IMR-90 (cell line): Measurements from ENCODE around the gene STX18.

ENCODE experiments used
- CEBPB ChIP-seq: IDR thresholded peaks from 2 replicates; pipeline ENCODE4 v1.6.1; 2012; ENCODE audit warnings: low read depth, low read length, improper control_type of control experiment
- FOS ChIP-seq: fragments of 150-350 bp; IDR thresholded peaks from 2 replicates; pipeline ENCODE4 v1.6.1; 2016; ENCODE audit warnings: low read depth, low read length
- MAFK ChIP-seq: IDR thresholded peaks from 2 replicates; pipeline ENCODE4 v1.6.1; 2012; ENCODE audit warnings: low read depth, low read length, improper control_type of control experiment
- MAZ ChIP-seq: IDR thresholded peaks from 2 replicates; pipeline ENCODE4 v1.6.1; 2012; ENCODE audit warnings: low read depth, mild to moderate bottlenecking, low read length, improper control_type of control experiment, moderate library complexity, borderline replicate concordance
- MXI1 ChIP-seq: IDR thresholded peaks from 2 replicates; pipeline ENCODE4 v1.6.1; 2012; ENCODE audit warnings: low read depth, mild to moderate bottlenecking, low read length, moderate library complexity, borderline replicate concordance
- NFE2L2 ChIP-seq: fragments of 150-350 bp; IDR thresholded peaks from 2 replicates; pipeline ENCODE4 v1.6.1; 2016; ENCODE audit warnings: low read depth, mild to moderate bottlenecking, low read length
- POLR2A ChIP-seq: IDR thresholded peaks from 2 replicates; pipeline ENCODE4 v1.6.1; 2012; ENCODE audit warnings: mild to moderate bottlenecking, low read depth, low read length
- RAD21 ChIP-seq: IDR thresholded peaks from 2 replicates; pipeline ENCODE4 v1.6.1; 2012; ENCODE audit warnings: low read length, improper control_type of control experiment
- RCOR1 ChIP-seq: IDR thresholded peaks from 2 replicates; pipeline ENCODE4 v1.6.1; 2012; ENCODE audit warnings: mild to moderate bottlenecking, low read length, improper control_type of control experiment; ENCODE audit not compliant: insufficient replicate concordance
- RFX5 ChIP-seq: IDR thresholded peaks from 2 replicates; pipeline ENCODE4 v1.8.0; 2012; ENCODE audit warnings: low read depth, mild to moderate bottlenecking, low read length, moderate library complexity
- SMC3 ChIP-seq: fragments of 150-350 bp; IDR thresholded peaks from 2 replicates; pipeline ENCODE4 v1.6.1; 2016; ENCODE audit warnings: low read depth, mild to moderate bottlenecking, antibody characterized with exemption, low read length, moderate library complexity
- TF ChIP-seq, protein P1 (sequence below): conservative IDR thresholded peaks from 2 replicates; pipeline ENCODE4 v1.5.1; 2012; ENCODE audit warnings: mild to moderate bottlenecking, low read depth, low read length, improper control_type of control experiment
- TF ChIP-seq, protein P2 (sequence below): fragments of 150-350 bp; IDR thresholded peaks from 2 replicates; pipeline ENCODE4 v1.6.1; 2017; ENCODE audit warnings: mild to moderate bottlenecking, antibody characterized with exemption, low read length, low read depth
- TF ChIP-seq, protein P3 (sequence below): fragments of 150-350 bp; IDR thresholded peaks from 2 replicates; pipeline ENCODE4 v1.6.1; 2016; ENCODE audit warnings: low read depth, mild to moderate bottlenecking, low read length, moderate library complexity, borderline replicate concordance

DNA sequence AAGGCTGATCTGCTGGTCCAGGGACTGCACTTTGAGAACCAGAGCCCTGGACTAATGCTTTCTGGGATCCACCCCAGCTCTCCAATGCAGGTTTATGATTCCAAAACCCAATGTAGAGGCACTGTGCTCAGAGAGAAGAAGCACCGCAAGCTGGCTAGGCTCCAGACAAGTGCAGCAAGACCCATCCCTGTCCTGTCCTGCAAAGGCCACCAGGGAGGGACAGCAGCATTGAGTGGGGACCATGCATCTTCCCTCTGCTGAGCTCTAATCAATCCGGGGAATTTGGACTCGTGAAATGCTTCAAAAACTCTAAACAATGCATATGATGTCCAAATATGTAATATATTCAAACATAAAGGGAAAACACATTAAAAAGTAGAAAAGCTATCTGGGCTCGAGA is 165.8 kb downstream of the STX18 start:
- TF ChIP-seq, protein P1, sequence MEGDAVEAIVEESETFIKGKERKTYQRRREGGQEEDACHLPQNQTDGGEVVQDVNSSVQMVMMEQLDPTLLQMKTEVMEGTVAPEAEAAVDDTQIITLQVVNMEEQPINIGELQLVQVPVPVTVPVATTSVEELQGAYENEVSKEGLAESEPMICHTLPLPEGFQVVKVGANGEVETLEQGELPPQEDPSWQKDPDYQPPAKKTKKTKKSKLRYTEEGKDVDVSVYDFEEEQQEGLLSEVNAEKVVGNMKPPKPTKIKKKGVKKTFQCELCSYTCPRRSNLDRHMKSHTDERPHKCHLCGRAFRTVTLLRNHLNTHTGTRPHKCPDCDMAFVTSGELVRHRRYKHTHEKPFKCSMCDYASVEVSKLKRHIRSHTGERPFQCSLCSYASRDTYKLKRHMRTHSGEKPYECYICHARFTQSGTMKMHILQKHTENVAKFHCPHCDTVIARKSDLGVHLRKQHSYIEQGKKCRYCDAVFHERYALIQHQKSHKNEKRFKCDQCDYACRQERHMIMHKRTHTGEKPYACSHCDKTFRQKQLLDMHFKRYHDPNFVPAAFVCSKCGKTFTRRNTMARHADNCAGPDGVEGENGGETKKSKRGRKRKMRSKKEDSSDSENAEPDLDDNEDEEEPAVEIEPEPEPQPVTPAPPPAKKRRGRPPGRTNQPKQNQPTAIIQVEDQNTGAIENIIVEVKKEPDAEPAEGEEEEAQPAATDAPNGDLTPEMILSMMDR, result no peak
- TF ChIP-seq MAFK (no peak), POLR2A (no peak), RCOR1 (no peak), RAD21 (no peak), RFX5 (no peak), SMC3 (no peak), MAZ (no peak), NFE2L2 (no peak), MXI1 (no peak), FOS (no peak), CEBPB (no peak)
- TF ChIP-seq, protein P2, sequence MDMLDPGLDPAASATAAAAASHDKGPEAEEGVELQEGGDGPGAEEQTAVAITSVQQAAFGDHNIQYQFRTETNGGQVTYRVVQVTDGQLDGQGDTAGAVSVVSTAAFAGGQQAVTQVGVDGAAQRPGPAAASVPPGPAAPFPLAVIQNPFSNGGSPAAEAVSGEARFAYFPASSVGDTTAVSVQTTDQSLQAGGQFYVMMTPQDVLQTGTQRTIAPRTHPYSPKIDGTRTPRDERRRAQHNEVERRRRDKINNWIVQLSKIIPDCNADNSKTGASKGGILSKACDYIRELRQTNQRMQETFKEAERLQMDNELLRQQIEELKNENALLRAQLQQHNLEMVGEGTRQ, result no peak
- TF ChIP-seq, protein P3, sequence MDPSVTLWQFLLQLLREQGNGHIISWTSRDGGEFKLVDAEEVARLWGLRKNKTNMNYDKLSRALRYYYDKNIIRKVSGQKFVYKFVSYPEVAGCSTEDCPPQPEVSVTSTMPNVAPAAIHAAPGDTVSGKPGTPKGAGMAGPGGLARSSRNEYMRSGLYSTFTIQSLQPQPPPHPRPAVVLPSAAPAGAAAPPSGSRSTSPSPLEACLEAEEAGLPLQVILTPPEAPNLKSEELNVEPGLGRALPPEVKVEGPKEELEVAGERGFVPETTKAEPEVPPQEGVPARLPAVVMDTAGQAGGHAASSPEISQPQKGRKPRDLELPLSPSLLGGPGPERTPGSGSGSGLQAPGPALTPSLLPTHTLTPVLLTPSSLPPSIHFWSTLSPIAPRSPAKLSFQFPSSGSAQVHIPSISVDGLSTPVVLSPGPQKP, result no peak
